Thyroid gland (tissue), 4 donors: ENCODE data around the gene PTPA.

Experiments
- POLR2A ChIP-seq, 2 donors: fragments of 450-650 bp; IDR thresholded peaks; one replicate each; pipeline ENCODE4 v1.6.1; 2017; ENCODE audit warnings: antibody characterized with exemption in 2 of 2, mild to moderate bottlenecking in 2 of 2, moderate library complexity in 1 of 2
- TF ChIP-seq, protein P1 (sequence below), 6 experiments: fragments of 200-600 bp in 3 of 6; fragments of 450-650 bp in 3 of 6; sonication (generic) in 3 of 6; IDR thresholded peaks; one replicate each; pipeline ENCODE4 v1.5.1; 2016 to 2019; ENCODE audit warnings: antibody characterized with exemption in 6 of 6, mild to moderate bottlenecking in 2 of 6, inconsistent platforms in 1 of 6, moderate library complexity in 1 of 6

DNA sequence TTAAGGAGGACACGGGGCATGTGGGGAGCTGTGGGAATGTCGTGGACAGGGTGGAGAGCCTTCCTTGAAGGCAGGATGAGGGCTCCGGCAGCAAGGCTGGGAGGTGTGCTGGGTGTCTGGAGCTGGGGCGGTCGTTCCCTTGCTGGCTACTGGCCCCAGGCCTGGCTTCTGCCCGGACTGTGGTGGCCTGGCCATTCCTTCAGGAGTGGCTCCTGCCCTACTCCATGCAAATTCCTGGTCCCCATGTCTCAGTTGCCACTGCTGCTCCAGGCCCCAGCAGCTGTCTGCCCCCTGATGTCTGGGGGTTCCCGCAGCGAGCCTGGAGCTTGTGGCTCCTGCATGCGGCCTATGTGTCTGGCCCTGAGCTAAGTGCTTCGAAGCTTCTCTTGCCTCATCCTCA, 44.9 kb downstream of the PTPA start:
- TF ChIP-seq, protein P1, sequence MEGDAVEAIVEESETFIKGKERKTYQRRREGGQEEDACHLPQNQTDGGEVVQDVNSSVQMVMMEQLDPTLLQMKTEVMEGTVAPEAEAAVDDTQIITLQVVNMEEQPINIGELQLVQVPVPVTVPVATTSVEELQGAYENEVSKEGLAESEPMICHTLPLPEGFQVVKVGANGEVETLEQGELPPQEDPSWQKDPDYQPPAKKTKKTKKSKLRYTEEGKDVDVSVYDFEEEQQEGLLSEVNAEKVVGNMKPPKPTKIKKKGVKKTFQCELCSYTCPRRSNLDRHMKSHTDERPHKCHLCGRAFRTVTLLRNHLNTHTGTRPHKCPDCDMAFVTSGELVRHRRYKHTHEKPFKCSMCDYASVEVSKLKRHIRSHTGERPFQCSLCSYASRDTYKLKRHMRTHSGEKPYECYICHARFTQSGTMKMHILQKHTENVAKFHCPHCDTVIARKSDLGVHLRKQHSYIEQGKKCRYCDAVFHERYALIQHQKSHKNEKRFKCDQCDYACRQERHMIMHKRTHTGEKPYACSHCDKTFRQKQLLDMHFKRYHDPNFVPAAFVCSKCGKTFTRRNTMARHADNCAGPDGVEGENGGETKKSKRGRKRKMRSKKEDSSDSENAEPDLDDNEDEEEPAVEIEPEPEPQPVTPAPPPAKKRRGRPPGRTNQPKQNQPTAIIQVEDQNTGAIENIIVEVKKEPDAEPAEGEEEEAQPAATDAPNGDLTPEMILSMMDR (IDR thresholded peaks at IDR 0.05): no peak
- no peak for TF ChIP-seq POLR2A (IDR thresholded peaks at IDR 0.05)
